Prostate gland (tissue), 2 donors: ENCODE data around the gene DNAH8. TPM values are rescaled to one million over a fixed set of nuclear protein-coding genes. Genes with fewer than 3 reads are reported as not detected.

Source experiments
- DNase-seq: peaks from one replicate; pipeline ENCODE4 v3.0.0-alpha.2; 2019; ENCODE audit warnings: low spot score
- H3K27ac ChIP-seq, 2 donors: fragments of 200-600 bp; sonication (generic); 2 replicates each; pipeline ENCODE4 v1.5.1; 2017 to 2019
- H3K27me3 ChIP-seq: fragments of 200-600 bp; sonication (generic); replicated peaks from 2 replicates; pipeline ENCODE4 v1.5.1; 2019; ENCODE audit not compliant: insufficient read depth
- H3K36me3 ChIP-seq, 2 donors: fragments of 200-600 bp; sonication (generic); 1 replicate in 1 of 2; 2 replicates in 1 of 2; pipeline versions ENCODE4 v1.5.1 to v1.8.1; 2017 to 2019
- H3K4me1 ChIP-seq: fragments of 200-600 bp; sonication (generic); replicated peaks from 2 replicates; pipeline ENCODE4 v1.5.1; 2019
- H3K4me3 ChIP-seq, 2 donors: fragments of 200-600 bp; sonication (generic); 2 replicates each; pipeline ENCODE4 v1.5.1; 2017 to 2019
- H3K9me3 ChIP-seq: fragments of 200-600 bp; sonication (generic); 2 replicates; pipeline ENCODE4 v1.5.1; 2017
- POLR2A ChIP-seq: fragments of 450-650 bp; IDR thresholded peaks from one replicate; pipeline ENCODE4 v1.6.1; 2016; ENCODE audit warnings: antibody characterized with exemption, mild to moderate bottlenecking
- POLR2AphosphoS5 ChIP-seq: sonication (generic); formaldehyde crosslinking; IDR thresholded peaks from one replicate; pipeline ENCODE4 v1.6.1; 2017; ENCODE audit warnings: antibody characterized with exemption
- WGBS: methylation state at CpG from one replicate; pipeline ENCODE4 v1.1.5; 2018; 5-methylcytosine and 5-hydroxymethylcytosine counted together
- intact Hi-C: fragments of 100-400 bp; cut with DNase I; formaldehyde crosslinking; loops from one replicate; pipeline ENCODE4 v1.14.2; 2022
- total RNA-seq, 2 donors: library from RNA; depleted of rRNA; stranded (reverse); fragments of >200 nt; gene quantifications; one replicate each; pipeline ENCODE4 v1.1.0, GENCODE V29; 2016
- TF ChIP-seq, protein P1 (sequence below), 4 experiments: fragments of 200-600 bp in 2 of 4; fragments of 450-650 bp in 2 of 4; sonication (generic) in 2 of 4; IDR thresholded peaks; 1 replicate in 3 of 4; 2 replicates in 1 of 4; pipeline ENCODE4 v1.5.1; 2016 to 2019; ENCODE audit warnings: antibody characterized with exemption in 4 of 4, mild to moderate bottlenecking in 2 of 4, moderate library complexity in 2 of 4

Gene DNAH8
- total RNA-seq, 2 donors from 2014 or later = 0.36 to 3.6 TPM

DNA sequence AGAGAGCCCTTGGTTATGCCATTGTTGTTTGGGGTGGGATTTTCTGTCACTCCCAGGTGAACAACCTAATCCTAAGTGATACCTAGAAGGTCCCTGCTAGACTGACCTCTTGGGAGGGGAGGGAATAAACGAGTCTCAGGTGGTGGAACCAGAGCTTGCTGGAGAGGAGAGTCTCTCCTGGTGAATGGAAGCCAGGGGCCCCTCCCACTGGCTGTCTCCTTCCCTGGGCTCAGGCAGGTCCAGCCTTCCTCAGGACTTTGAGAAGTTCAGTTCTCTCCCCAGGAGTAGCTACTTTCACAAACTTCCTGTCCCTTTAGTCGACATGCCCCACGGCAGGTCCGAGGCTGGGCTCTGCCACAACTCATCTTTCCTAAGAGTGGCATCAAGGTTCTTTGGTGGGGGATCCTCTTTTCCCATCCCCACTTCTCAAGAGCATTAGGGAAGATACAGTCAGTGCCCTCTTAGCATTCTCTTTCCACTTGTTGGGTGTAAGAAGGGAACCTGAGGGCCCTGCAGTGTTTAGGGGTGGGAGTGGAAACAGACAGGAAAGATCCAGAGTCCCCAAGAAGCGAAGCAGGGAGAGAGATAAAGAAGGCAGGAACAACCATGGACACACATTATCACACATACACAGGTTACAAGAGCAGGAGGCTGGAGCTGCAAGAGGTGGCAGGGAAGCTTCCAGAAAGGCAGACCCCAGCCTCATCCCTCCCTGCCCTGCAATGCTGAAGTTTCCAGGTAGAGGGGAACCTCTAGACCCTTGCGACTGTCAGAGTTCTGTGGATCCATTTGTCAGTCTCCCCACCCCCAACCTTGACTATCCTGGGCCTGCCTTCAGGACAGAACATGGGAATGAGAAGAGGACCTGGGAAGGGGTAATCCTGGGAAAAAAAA lies 332.6 kb downstream of the DNAH8 start:
- Histone ChIP-seq H3K27ac (no peak overlapping the region), H3K9me3 (no peaks in the 10 kb centered on the region), H3K4me1 (peaks cover 5% of the 10 kb centered on the region), H3K27me3 (peaks cover 10% of the 10 kb centered on the region), H3K4me3 (no peak overlapping the region), H3K36me3 (no peaks in the 10 kb centered on the region)
- TF ChIP-seq, protein P1, sequence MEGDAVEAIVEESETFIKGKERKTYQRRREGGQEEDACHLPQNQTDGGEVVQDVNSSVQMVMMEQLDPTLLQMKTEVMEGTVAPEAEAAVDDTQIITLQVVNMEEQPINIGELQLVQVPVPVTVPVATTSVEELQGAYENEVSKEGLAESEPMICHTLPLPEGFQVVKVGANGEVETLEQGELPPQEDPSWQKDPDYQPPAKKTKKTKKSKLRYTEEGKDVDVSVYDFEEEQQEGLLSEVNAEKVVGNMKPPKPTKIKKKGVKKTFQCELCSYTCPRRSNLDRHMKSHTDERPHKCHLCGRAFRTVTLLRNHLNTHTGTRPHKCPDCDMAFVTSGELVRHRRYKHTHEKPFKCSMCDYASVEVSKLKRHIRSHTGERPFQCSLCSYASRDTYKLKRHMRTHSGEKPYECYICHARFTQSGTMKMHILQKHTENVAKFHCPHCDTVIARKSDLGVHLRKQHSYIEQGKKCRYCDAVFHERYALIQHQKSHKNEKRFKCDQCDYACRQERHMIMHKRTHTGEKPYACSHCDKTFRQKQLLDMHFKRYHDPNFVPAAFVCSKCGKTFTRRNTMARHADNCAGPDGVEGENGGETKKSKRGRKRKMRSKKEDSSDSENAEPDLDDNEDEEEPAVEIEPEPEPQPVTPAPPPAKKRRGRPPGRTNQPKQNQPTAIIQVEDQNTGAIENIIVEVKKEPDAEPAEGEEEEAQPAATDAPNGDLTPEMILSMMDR (IDR thresholded peaks at IDR 0.05) = no peak
- TF ChIP-seq POLR2A (no peak), POLR2AphosphoS5 (no peak)
- 67% methylated on average over 6 of the region's 6 CpGs for WGBS
- intact Hi-C loops = no loop called here
- DNase-seq = no peak

DNA sequence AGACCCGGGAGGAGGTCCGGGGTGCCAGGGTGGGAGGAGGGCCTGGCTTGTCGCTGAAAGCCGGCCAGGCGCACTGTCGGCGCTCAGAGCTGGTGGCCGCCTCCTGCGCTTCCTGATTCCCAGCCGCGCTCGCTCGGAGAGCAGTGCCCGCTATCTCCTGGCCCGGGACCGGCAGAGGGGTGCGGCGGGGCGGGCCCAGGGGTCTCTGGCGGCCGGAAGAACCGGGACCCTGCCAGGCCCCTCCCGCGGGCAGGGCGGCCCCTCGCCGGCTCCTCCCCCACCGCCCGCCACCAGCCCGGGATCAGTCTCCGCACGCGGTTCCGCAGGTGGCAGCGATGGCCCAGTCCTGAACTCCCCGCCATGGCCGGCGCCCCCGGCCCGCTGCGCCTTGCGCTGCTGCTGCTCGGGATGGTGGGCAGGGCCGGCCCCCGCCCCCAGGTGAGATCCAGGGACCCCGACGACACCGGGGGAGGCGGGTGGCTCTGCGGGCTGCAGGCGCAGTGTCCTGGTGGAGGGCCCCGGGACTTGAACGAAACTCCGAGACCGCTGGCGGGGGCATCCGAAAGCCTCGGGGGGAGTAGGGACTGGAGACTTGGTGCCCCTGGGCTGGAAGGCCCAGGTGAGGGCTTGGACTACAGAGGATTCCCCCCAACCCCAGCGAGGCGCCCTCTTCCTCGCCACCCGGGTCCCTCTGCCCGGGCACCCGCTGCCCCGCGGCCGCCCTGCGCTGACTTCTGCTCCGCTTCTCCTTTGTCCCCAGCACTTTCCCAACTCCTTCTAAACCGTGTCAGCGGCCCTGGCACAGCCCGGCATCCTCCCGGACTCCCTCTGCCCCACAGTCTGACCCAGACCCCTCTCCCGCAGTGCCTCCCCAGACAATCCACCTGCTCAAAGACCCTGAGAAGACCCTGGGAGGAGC lies 333.6 kb downstream of the DNAH8 start, which contains the start of gene GLP1R:
GLP1R (plus strand) TSS at position 301 of the 919 bp plus-strand sequence; CDS start at position 361, 60 bp downstream.
- H3K27ac ChIP-seq = no peak within 1 kb of the TSS
- WGBS = 6% methylated on average over 45 of the region's 74 CpGs
- TF ChIP-seq POLR2A = no peak
- TF ChIP-seq, protein P1 (IDR thresholded peaks at IDR 0.05) = no peak
- no peak for TF ChIP-seq POLR2AphosphoS5

DNA sequence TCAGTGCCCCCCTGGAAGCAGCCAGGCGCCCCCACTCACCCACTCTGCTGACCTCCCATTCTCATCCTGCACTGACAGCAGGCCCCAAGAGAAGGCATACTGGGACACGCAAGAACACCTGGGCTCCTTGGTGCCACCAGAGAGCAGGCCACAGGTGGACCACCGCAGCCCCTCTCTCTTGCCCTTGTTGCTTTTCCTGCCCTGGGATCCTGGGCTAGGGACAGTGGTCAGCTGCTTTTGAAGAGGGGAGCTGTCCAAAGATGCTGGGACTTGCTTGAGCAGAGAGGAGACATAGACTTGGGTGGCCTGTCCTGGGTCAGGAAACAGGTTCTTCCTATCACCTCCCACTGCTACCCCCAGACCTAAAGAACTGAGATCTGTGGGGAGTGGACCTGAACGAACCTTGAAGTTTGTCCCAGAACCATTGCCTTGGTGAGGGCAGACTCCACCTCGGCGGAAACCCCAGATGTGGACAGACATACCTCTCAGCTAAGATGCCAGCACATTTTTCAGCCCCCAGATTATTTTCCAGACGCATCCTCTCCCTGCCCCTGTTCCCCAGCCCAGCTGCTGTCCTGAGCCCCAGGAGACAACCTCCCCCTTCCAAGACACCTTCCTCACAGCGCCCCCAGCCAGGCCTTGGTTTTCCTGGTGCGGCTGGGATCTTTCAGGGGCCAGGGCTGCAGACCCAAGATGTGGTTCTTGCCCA lies 334.6 kb downstream of the DNAH8 start:
- Histone ChIP-seq H3K4me3 (no peak overlapping the region), H3K4me1 (peaks cover 5% of the 10 kb centered on the region), H3K27me3 (peaks cover 10% of the 10 kb centered on the region), H3K27ac (no peak overlapping the region), H3K36me3 (no peaks in the 10 kb centered on the region), H3K9me3 (no peaks in the 10 kb centered on the region)
- 86% methylated on average over 9 of the region's 9 CpGs for WGBS
- intact Hi-C loops = no loop called here
- TF ChIP-seq POLR2A = no peak
- TF ChIP-seq, protein P1 (IDR thresholded peaks at IDR 0.05) = no peak
- no peak for TF ChIP-seq POLR2AphosphoS5
- DNase-seq = no peak

More for the DNA sequence above, 333.6 kb downstream of the DNAH8 start, which contains the start of gene GLP1R:
- intact Hi-C loops = no loop called here
- Histone ChIP-seq H3K4me3 (peak within 1 kb of the TSS; percentile 11 to 29), H3K9me3 (no peaks in the 10 kb centered on the region), H3K36me3 (no peaks in the 10 kb centered on the region), H3K27me3 (peaks cover 10% of the 10 kb centered on the region), H3K4me1 (peaks cover 5% of the 10 kb centered on the region)
- no peak for DNase-seq

DNA sequence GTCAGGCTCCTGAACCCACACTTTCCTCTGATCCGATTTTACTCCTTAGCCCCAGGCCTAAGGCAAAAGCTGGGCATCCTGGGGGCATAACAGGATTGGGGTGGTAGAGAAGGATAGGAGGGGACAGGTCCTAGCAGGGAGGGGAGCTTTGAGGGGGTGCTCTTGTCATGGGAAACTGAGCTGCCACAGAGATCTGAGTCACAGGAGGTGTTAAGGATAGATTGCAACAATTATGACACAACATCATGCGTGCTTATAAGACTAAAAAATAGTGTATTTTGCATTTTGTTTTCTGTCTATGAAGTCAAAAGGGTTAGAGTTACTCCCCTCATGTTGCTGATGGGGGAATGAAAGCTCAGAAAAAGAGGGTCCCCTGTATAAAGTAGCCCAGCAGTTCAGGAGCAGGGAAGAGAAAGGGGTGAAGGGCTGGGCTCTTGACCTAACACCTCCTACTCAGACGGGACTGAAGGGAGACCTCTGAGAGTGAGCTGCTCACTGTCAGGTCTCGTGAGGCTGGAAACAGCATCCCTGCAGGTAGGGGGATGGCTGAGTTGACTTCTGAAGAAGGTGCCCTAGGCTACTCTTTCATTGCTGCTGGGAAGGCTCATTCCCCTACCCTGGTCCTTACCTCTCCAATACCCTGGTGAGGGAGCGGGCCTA lies 335.5 kb downstream of the DNAH8 start:
- intact Hi-C loops = no loop called here
- peaks cover 10% of the 10 kb centered on the region for H3K27me3 ChIP-seq
- peaks cover 5% of the 10 kb centered on the region for H3K4me1 ChIP-seq
- TF ChIP-seq, protein P1 (IDR thresholded peaks at IDR 0.05) = no peak
- TF ChIP-seq POLR2A (no peak), POLR2AphosphoS5 (no peak)
- no peak overlapping the region for H3K4me3 ChIP-seq
- no peak overlapping the region for H3K27ac ChIP-seq
- no peak for DNase-seq
- H3K9me3 ChIP-seq = no peaks in the 10 kb centered on the region
- WGBS = 94% methylated on average over 5 of the region's 5 CpGs
- no peaks in the 10 kb centered on the region for H3K36me3 ChIP-seq
